Uterus (tissue), 4 donors: ENCODE measurements around the gene SLC7A5. TPM values are rescaled to one million over a fixed set of nuclear protein-coding genes. Genes with fewer than 3 reads are reported as not detected.
"Not testable (repeated sequence)": the region's sequence is repeated elsewhere in the genome, so short reads cannot be mapped to it uniquely, and the experiment has no call there.

Source experiments
- DNase-seq, 2 donors: peaks; one replicate each; pipeline ENCODE4 v3.0.0-alpha.2; 2019 to 2020
- H3K27ac ChIP-seq, 2 donors: fragments of 200-600 bp; sonication (generic); 1 replicate in 1 of 2; 2 replicates in 1 of 2; pipeline ENCODE4 v1.5.1; 2016 to 2018
- H3K27me3 ChIP-seq, 2 donors: fragments of 200-600 bp; sonication (generic); one replicate each; pipeline ENCODE4 v1.5.1; 2018 to 2019; ENCODE audit warnings: control low read depth in 1 of 2
- H3K36me3 ChIP-seq, 2 donors: fragments of 200-600 bp; sonication (generic); one replicate each; pipeline ENCODE4 v1.5.1; 2019; ENCODE audit warnings: control low read depth in 1 of 2
- H3K4me1 ChIP-seq, 2 donors: fragments of 200-600 bp; sonication (generic); one replicate each; pipeline ENCODE4 v1.5.1; 2018 to 2019; ENCODE audit warnings: control low read depth in 1 of 2
- H3K4me3 ChIP-seq, 2 donors: fragments of 200-600 bp; sonication (generic); 1 replicate in 1 of 2; 2 replicates in 1 of 2; pipeline ENCODE4 v1.5.1; 2018 to 2019; ENCODE audit warnings: mild to moderate bottlenecking in 1 of 2
- H3K9me3 ChIP-seq, 2 donors: fragments of 200-600 bp; sonication (generic); one replicate each; pipeline ENCODE4 v1.5.1; 2019; ENCODE audit warnings: control low read depth in 1 of 2
- CTCF ChIP-seq, 4 experiments: fragments of 200-600 bp in 2 of 4; fragments of 450-650 bp in 2 of 4; sonication (generic) in 2 of 4; IDR thresholded peaks; one replicate each; pipeline ENCODE4 v1.5.1; 2016 to 2019; ENCODE audit warnings: antibody characterized with exemption in 4 of 4, mild to moderate bottlenecking in 2 of 4, moderate library complexity in 1 of 4
- POLR2A ChIP-seq, 2 donors: fragments of 450-650 bp; IDR thresholded peaks; one replicate each; pipeline ENCODE4 v1.6.1; 2016; ENCODE audit warnings: antibody characterized with exemption in 2 of 2, mild to moderate bottlenecking in 1 of 2, moderate library complexity in 1 of 2
- intact Hi-C: fragments of 100-400 bp; cut with DNase I; formaldehyde crosslinking; loops from one replicate; pipeline ENCODE4 v1.15.1; 2023; ENCODE audit warnings: low total_unique reads
- total RNA-seq, 4 donors: library from RNA; depleted of rRNA in 3 of 4; stranded (reverse); fragments of >200 nt in 3 of 4; gene quantifications; one replicate each; pipeline versions ENCODE4 v1.1.0 to v1.2.4, GENCODE V29; 2014 to 2023
- donor health status: DM: yes; HTN: yes; CAD: no.

The SLC7A5 gene
- total RNA-seq, 4 donors from 2014 or later: 0.88 to 2.0 (median 1.3) TPM; not detected in 1

DNA sequence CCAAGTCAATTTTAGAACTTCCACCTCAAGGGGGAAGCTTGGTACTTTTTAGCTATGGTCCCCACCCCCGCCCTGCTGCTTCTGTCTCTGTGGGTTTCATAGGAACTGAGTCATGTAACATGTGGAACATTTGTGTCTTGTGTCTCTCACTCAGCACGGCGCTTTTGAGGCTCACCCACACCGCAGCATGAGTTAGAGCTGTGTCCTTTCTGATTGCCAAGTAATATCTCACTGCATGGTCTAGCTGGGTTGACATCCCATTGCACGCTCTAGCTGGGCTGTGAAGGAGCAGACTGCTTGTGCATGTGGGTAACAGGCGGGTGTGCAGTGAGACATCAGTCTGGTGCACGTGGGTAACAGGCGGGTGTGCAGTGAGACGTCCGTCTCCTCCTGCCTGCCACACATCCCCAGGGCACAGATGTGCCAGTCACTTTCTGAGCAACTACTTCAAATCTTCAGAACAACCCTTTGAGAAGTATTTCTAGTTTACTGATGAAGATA is 26.4 kb upstream of the SLC7A5 start:
- no peaks in the 10 kb centered on the region for H3K4me1 ChIP-seq
- H3K27ac ChIP-seq: no peak overlapping the region
- H3K36me3 ChIP-seq: no peaks in the 10 kb centered on the region
- intact Hi-C loops: no loop called here
- no peak overlapping the region for H3K4me3 ChIP-seq
- H3K27me3 ChIP-seq: no peaks in the 10 kb centered on the region
- H3K9me3 ChIP-seq: no peaks in the 10 kb centered on the region
- no peak for TF ChIP-seq CTCF (IDR thresholded peaks at IDR 0.05)
- no peak for TF ChIP-seq POLR2A (IDR thresholded peaks at IDR 0.05)
- no peak for DNase-seq

- intact Hi-C loops, H3K27ac ChIP-seq, H3K36me3 ChIP-seq, H3K27me3 ChIP-seq, DNase-seq, H3K4me3 ChIP-seq, H3K9me3 ChIP-seq, H3K4me1 ChIP-seq: not testable (repeated sequence)
Observed at GRCh38 chr16:87894005-87894404, 24.7 kb upstream of the SLC7A5 start.

DNA sequence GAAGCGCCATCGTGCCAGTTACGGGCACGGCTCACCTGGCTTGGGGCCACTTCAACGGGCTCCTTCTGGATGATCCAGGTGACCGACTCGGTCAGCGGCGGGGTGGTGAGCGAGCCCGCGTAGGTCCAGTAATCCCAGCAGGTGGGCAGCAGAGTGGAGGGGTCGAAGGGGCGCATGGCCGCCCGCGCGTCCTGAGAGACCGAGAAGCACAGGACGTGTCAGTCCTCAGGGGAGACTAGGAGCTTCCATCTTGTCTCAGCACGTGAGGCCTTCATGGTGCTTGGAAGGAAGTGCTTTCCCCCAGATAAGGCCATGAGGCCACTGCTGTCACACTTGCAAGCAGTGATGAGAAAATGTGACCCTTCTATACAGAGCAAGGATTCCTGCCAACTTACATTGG is 22.5 kb upstream of the SLC7A5 start:
- no peak for DNase-seq
- intact Hi-C loops: no loop called here
- no peaks in the 10 kb centered on the region for H3K9me3 ChIP-seq
- H3K4me1 ChIP-seq: no peaks in the 10 kb centered on the region
- no peak for TF ChIP-seq CTCF (IDR thresholded peaks at IDR 0.05)
- TF ChIP-seq POLR2A (IDR thresholded peaks at IDR 0.05): no peak
- H3K27me3 ChIP-seq: no peaks in the 10 kb centered on the region
- no peaks in the 10 kb centered on the region for H3K36me3 ChIP-seq
- no peak overlapping the region for H3K4me3 ChIP-seq
- no peak overlapping the region for H3K27ac ChIP-seq

- H3K9me3 ChIP-seq, H3K4me1 ChIP-seq, H3K4me3 ChIP-seq, intact Hi-C loops, DNase-seq, H3K27me3 ChIP-seq, H3K36me3 ChIP-seq, H3K27ac ChIP-seq: not testable (repeated sequence)
Observed at GRCh38 chr16:87889762-87890161, 20.5 kb upstream of the SLC7A5 start.

GRCh38 chr16:87888346-87888745 is 19.0 kb upstream of the SLC7A5 start:
- intact Hi-C loops, H3K27ac ChIP-seq: not testable (repeated sequence)

DNA sequence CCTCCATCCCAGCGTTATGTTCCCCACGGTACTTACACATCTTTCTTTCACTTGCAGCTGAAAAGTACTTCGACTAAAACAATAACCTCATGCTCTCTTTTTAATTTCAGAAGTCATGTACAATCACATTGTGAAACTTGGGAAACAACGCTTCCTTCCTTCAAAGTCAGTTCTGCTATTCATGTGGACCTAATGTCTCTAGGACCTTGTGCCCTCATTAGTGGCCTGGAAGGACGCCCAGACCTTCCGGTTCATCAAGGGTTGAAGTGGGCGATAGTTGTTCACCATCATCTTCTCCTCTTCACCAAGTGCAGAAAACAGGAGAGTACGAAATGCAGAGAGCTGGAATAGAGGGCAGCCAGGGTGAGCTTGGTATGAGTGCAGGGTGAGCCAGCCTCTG is 18.6 kb upstream of the SLC7A5 start:
- DNase-seq, H3K36me3 ChIP-seq, H3K4me3 ChIP-seq, H3K9me3 ChIP-seq, intact Hi-C loops, H3K27ac ChIP-seq, H3K4me1 ChIP-seq, H3K27me3 ChIP-seq: not testable (repeated sequence)

More at GRCh38 chr16:87888346-87888745, 19.0 kb upstream of the SLC7A5 start:
- not testable (repeated sequence) for H3K4me1 ChIP-seq, H3K27me3 ChIP-seq, H3K36me3 ChIP-seq, DNase-seq, H3K4me3 ChIP-seq, H3K9me3 ChIP-seq

GRCh38 chr16:87885371-87885967 is 16.2 kb upstream of the SLC7A5 start:
- intact Hi-C loops, H3K4me3 ChIP-seq, H3K27me3 ChIP-seq, H3K9me3 ChIP-seq, H3K36me3 ChIP-seq, H3K4me1 ChIP-seq, DNase-seq, H3K27ac ChIP-seq: not testable (repeated sequence)

GRCh38 chr16:87882436-87883019 is 13.2 kb upstream of the SLC7A5 start:
- DNase-seq: no peak
- H3K27me3 ChIP-seq: no peaks in the 10 kb centered on the region
- no peaks in the 10 kb centered on the region for H3K9me3 ChIP-seq
- no peak overlapping the region for H3K4me3 ChIP-seq
- TF ChIP-seq CTCF (IDR thresholded peaks at IDR 0.05): no peak
- no peak for TF ChIP-seq POLR2A (IDR thresholded peaks at IDR 0.05)
- no peaks in the 10 kb centered on the region for H3K36me3 ChIP-seq
- intact Hi-C loops: no loop called here
- H3K27ac ChIP-seq: no peak overlapping the region
- H3K4me1 ChIP-seq: no peaks in the 10 kb centered on the region
